ENCODE measurements around the gene PARP14.
"Not testable (repeated sequence)": the region's sequence is repeated elsewhere in the genome, so short reads cannot be mapped to it uniquely, and the experiment has no call there.

The PARP14 gene

GRCh38 chr3:122730240-122730639 is 49.6 kb downstream of the PARP14 start:
- TF ChIP-seq CTCF (conservative IDR thresholded peaks at IDR 0.05) (no peak), ZFX (IDR thresholded peaks at IDR 0.05) (no peak)
- H3K27ac ChIP-seq, result no peak overlapping the region

GRCh38 chr3:122732682-122733525 is 52.3 kb downstream of the PARP14 start:
- H3K27ac ChIP-seq, result not testable (repeated sequence)

- no peak overlapping the region for H3K27ac ChIP-seq
- TF ChIP-seq ZFX (IDR thresholded peaks at IDR 0.05) (no peak), CTCF (conservative IDR thresholded peaks at IDR 0.05) (no peak)
Measured at GRCh38 chr3:122739172-122739571, 58.5 kb downstream of the PARP14 start.

- TF ChIP-seq ZFX (IDR thresholded peaks at IDR 0.05) (no peak), CTCF (conservative IDR thresholded peaks at IDR 0.05) (no peak)
- H3K27ac ChIP-seq, result no peak overlapping the region
Measured at GRCh38 chr3:122742234-122742633, 61.6 kb downstream of the PARP14 start.

GRCh38 chr3:122743581-122744120 is 63.0 kb downstream of the PARP14 start:
- TF ChIP-seq ZFX (IDR thresholded peaks at IDR 0.05) (no peak), CTCF (conservative IDR thresholded peaks at IDR 0.05) (no peak)
- no peak overlapping the region for H3K27ac ChIP-seq

GRCh38 chr3:122745369-122746021 is 64.9 kb downstream of the PARP14 start:
- TF ChIP-seq CTCF (conservative IDR thresholded peaks at IDR 0.05), result no peak
- no peak for TF ChIP-seq ZFX (IDR thresholded peaks at IDR 0.05)
- H3K27ac ChIP-seq, result no peak overlapping the region

GRCh38 chr3:122747295-122747694 is 66.7 kb downstream of the PARP14 start:
- H3K27ac ChIP-seq, result not testable (repeated sequence)

GRCh38 chr3:122748347-122748746 is 67.7 kb downstream of the PARP14 start:
- H3K27ac ChIP-seq, result no peak overlapping the region
- TF ChIP-seq CTCF (conservative IDR thresholded peaks at IDR 0.05), result no peak
- TF ChIP-seq ZFX (IDR thresholded peaks at IDR 0.05), result no peak

All from C4-2B (cell line).